ENCODE results near the gene SLC25A25. TPM values are rescaled to one million over a fixed set of nuclear protein-coding genes. Genes with fewer than 3 reads are reported as not detected.

The SLC25A25 gene
- total and polyA plus RNA-seq, 9 of the 15 experiments (the other 6 are each of a cell fraction or from before 2014, with no cell fraction given) = 0.07 to 35.9 (median 23.2) TPM

DNA sequence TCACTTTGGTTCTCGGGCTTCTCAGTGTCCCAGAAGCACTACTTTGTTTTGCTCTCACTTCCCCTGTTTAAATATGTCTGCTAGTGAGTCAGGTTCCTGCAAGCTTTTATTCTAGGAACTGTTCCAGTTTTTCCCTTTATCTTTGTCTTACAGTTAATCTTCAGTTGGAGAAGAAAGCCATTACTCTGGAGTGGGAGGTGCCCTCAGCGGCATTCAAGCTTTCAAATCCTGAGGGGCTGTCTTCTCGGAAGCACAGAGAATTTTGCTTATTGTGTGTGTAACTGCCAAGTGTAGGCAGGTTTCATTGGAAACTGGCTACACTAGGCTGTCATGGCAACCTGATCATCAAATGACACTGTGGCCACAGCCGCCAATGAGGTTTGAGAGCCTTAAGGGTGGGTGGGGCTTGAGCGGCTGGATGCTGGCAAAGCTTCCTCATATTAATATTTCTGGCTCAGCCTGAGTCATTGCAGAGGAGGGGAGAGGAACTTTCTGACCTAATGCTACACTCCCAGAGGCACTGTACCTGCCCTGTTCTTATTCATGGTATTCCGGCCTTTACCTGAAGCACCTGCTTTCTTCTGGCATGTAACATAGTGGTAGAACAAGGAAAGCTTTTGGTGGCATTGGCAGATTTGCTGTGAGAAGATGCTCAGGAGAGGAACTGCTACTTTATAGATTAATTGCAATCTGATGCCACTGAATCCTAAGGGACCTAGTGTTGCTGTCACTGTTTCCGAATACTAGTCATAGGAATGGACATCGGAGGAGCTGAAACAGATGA lies 26.3 kb downstream of the SLC25A25 start (continued):
- TF ChIP-seq, protein P1, sequence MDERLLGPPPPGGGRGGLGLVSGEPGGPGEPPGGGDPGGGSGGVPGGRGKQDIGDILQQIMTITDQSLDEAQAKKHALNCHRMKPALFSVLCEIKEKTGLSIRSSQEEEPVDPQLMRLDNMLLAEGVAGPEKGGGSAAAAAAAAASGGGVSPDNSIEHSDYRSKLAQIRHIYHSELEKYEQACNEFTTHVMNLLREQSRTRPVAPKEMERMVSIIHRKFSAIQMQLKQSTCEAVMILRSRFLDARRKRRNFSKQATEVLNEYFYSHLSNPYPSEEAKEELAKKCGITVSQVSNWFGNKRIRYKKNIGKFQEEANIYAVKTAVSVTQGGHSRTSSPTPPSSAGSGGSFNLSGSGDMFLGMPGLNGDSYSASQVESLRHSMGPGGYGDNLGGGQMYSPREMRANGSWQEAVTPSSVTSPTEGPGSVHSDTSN (CRISPR knock-in tag; IDR thresholded peaks at IDR 0.05; ENCODE audit: low read depth) = no peak
- TF ChIP-seq, protein P1 (tag; conservative IDR thresholded peaks at IDR 0.05; ENCODE audit: low read depth) = peak; percentile 74
- TF ChIP-seq, protein P2, sequence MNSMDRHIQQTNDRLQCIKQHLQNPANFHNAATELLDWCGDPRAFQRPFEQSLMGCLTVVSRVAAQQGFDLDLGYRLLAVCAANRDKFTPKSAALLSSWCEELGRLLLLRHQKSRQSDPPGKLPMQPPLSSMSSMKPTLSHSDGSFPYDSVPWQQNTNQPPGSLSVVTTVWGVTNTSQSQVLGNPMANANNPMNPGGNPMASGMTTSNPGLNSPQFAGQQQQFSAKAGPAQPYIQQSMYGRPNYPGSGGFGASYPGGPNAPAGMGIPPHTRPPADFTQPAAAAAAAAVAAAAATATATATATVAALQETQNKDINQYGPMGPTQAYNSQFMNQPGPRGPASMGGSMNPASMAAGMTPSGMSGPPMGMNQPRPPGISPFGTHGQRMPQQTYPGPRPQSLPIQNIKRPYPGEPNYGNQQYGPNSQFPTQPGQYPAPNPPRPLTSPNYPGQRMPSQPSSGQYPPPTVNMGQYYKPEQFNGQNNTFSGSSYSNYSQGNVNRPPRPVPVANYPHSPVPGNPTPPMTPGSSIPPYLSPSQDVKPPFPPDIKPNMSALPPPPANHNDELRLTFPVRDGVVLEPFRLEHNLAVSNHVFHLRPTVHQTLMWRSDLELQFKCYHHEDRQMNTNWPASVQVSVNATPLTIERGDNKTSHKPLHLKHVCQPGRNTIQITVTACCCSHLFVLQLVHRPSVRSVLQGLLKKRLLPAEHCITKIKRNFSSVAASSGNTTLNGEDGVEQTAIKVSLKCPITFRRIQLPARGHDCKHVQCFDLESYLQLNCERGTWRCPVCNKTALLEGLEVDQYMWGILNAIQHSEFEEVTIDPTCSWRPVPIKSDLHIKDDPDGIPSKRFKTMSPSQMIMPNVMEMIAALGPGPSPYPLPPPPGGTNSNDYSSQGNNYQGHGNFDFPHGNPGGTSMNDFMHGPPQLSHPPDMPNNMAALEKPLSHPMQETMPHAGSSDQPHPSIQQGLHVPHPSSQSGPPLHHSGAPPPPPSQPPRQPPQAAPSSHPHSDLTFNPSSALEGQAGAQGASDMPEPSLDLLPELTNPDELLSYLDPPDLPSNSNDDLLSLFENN (IDR thresholded peaks at IDR 0.05; ENCODE audit: low read depth in 2 of 2, low read length in 2 of 2) = 0 out of 4 replicates have a peak, but pooled peaks of 1 of the 2 experiments have one; percentile 45
- TF ChIP-seq POLR2AphosphoS2 (IDR thresholded peaks at IDR 0.05; ENCODE audit: low read length) (no peak), SIRT6 (IDR thresholded peaks at IDR 0.05; ENCODE audit: low read depth, low read length) (no peak), DPF2 (IDR thresholded peaks at IDR 0.05) (peak; percentile 90), TAF1 (IDR thresholded peaks at IDR 0.05; ENCODE audit: control insufficient read depth, extremely low read depth, insufficient read depth, low read length, severe bottlenecking) (peak; percentile 54), LCOR (CRISPR knock-in tag; IDR thresholded peaks at IDR 0.05) (0 out of 2 replicates have a peak, but pooled peaks have one; percentile 16), TFAM (CRISPR knock-in tag; conservative IDR thresholded peaks at IDR 0.05) (no peak), SMARCE1 (IDR thresholded peaks at IDR 0.05) (peak; percentile 86), MAFG (tag; conservative IDR thresholded peaks at IDR 0.05) (peak; percentile 45; the same call in 1 of the 2 replicates), EGR1 (conservative IDR thresholded peaks at IDR 0.05) (0 out of 2 replicates have a peak, but pooled peaks have one; percentile 18)
- TF ChIP-seq, protein P3, sequence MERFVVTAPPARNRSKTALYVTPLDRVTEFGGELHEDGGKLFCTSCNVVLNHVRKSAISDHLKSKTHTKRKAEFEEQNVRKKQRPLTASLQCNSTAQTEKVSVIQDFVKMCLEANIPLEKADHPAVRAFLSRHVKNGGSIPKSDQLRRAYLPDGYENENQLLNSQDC (CRISPR knock-in tag; IDR thresholded peaks at IDR 0.05) = 0 out of 2 replicates have a peak, but pooled peaks have one; percentile 55
